PC-9 (cell line): ENCODE measurements around the gene MAFG.

Source experiments
- CTCF ChIP-seq: fragments of 200-600 bp; sonication (generic); conservative IDR thresholded peaks from 2 replicates; pipeline ENCODE4 v1.6.1; 2017; ENCODE audit warnings: mixed run types, antibody characterized with exemption, mild to moderate bottlenecking, moderate library complexity
- EZH2 ChIP-seq: fragments of 200-600 bp; sonication (generic); IDR thresholded peaks from 2 replicates; pipeline ENCODE4 v1.8.0; 2017; ENCODE audit warnings: antibody characterized with exemption, low read depth

- TF ChIP-seq CTCF: no peak
- TF ChIP-seq EZH2: no peak
These were observed 24.7 kb downstream of the MAFG start for GRCh38 chr17:81902653-81903414.
